HG03280 (cell line): ENCODE measurements around the gene AKT3.

Experiments
- ATAC-seq: cut with Tn5 transposase; IDR thresholded peaks from one replicate; pipeline ENCODE4 v1.9.1; 2021; ENCODE audit warnings: mild to moderate bottlenecking, moderate library complexity; ENCODE audit not compliant: unreplicated experiment

AKT3 gene

GRCh38 chr1:243471754-243472745 lies 378.0 kb downstream of the AKT3 start:
- ATAC-seq: peak; percentile 72

- no peak for ATAC-seq
These were observed 378.9 kb downstream of the AKT3 start for GRCh38 chr1:243471026-243471685.

- ATAC-seq: no peak
These were observed 379.5 kb downstream of the AKT3 start for GRCh38 chr1:243470502-243470901.

GRCh38 chr1:243469497-243469896 lies 380.5 kb downstream of the AKT3 start:
- ATAC-seq: no peak

GRCh38 chr1:243465738-243466137 lies 384.3 kb downstream of the AKT3 start:
- no peak for ATAC-seq

GRCh38 chr1:243465081-243465480 lies 385.0 kb downstream of the AKT3 start:
- ATAC-seq: no peak

GRCh38 chr1:243462929-243463697 lies 386.9 kb downstream of the AKT3 start:
- ATAC-seq: no peak

- ATAC-seq: no peak
These were observed 388.3 kb downstream of the AKT3 start for GRCh38 chr1:243461700-243462099.

- ATAC-seq: no peak
These were observed 391.0 kb downstream of the AKT3 start for GRCh38 chr1:243459059-243459458.

- ATAC-seq: no peak
These were observed 392.6 kb downstream of the AKT3 start for GRCh38 chr1:243457363-243457982.

GRCh38 chr1:243455760-243456651 lies 394.0 kb downstream of the AKT3 start:
- ATAC-seq: no peak

- no peak for ATAC-seq
These were observed 395.6 kb downstream of the AKT3 start for GRCh38 chr1:243454328-243454997.

- no peak for ATAC-seq
These were observed 398.0 kb downstream of the AKT3 start for GRCh38 chr1:243452092-243452491.

GRCh38 chr1:243449373-243449772 lies 400.7 kb downstream of the AKT3 start:
- no peak for ATAC-seq

GRCh38 chr1:243447844-243448243 lies 402.2 kb downstream of the AKT3 start:
- no peak for ATAC-seq

- ATAC-seq: no peak
These were observed 402.7 kb downstream of the AKT3 start for GRCh38 chr1:243447347-243447746.

- ATAC-seq: no peak
These were observed 406.5 kb downstream of the AKT3 start for GRCh38 chr1:243443557-243443956.

GRCh38 chr1:243441601-243442000 lies 408.4 kb downstream of the AKT3 start:
- no peak for ATAC-seq

- no peak for ATAC-seq
These were observed 409.6 kb downstream of the AKT3 start for GRCh38 chr1:243440406-243440805.
